ENCODE measurements around the gene ROPN1L.
"Not testable (repeated sequence)": the region's sequence is repeated elsewhere in the genome, so short reads cannot be mapped to it uniquely, and the experiment has no call there.

The ROPN1L gene

DNA sequence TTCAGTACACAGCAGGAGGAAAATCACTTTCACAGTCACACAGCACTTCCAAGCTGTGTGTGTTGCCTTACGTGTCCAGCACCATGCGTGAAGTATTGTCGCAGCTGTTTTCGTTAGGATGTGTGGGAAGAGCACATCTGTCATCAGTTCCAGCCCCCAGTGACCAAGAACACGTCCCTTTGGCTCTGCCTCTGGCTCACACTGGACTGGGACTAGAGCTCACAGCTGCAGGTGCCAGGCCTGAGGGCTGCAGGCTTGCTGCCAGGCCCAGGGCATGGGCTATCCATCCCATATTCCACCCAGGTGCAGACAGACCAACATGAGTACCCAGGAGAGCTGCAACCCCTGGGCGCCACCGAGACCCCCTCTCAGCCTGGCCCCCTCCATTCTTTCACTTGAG lies 61.6 kb downstream of the ROPN1L start:
- DNase-seq: no peak

- no peak for DNase-seq
Observed at GRCh38 chr5:10503997-10504793, 62.5 kb downstream of the ROPN1L start.

DNA sequence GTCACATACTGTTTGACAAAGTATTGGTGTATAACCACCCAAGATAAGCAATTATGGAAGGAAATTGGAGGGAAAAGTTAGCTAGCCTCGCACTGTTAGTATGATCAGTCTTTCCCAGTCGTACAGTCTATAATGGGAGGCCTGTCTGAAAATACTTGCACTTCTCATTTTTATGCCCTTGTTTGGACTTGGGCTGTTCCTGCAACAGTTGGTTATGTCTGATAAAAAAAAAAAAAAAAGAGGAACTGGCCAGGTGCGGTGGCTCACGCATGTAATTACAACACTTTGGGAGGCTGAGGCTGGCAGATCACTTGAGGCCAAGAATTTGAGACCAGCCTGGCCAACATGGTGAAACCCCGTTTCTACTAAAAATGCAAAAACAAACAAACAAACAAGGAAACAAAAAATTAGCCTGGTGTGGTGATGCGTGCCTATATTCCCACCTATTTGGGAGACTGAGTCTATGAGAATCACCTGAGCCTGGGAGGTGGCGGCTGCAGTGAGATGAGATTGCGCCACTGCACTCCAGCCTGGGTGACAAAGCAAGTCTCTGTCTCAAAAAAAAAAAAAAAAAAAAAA lies 63.9 kb downstream of the ROPN1L start:
- no peak for DNase-seq

GRCh38 chr5:10506535-10506934 lies 64.9 kb downstream of the ROPN1L start:
- no peak for DNase-seq

DNA sequence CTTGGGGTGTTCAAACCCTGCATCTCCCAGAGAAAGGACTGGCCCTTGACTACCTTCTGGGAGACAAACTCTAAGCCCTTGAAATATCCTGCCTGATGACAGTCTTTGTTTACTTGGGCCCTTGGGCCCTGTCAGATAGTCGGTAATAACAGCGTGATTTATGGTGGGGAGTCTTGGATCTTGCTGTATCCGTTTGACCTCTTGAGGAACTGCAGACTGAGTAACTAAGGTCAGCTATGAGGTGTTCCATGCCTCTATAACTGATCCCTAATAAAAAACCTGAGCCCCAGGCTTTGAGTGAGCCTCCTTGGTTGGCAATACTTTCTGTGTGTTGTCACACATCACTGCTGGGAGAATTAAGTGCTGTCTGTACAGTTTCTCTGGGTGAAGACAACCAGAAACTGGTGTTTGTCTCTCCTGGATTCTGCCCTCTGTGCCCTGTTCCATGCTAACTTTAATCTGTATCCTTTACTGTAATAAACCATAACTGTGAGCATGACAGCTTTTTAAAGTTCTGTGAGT lies 66.0 kb downstream of the ROPN1L start:
- no peak for DNase-seq

DNA sequence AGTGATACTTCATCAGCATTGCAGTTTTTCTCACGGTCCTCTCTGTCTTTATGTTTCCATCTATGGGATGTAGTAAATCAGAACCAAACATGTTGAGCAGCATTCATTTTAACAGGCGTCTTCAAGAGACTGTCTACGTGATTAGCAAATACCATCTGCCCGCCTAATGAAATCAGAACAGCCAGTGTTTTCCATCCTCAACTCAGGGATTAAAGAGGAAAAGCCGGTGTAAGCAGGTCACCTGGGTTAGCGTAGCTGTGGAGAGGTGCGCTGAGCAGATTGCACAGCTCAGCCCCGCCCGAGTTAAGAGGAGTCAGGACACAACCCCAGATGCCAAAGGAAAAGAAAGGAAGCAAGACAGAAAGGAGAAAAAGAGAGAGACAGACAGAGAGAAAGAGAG lies 67.9 kb downstream of the ROPN1L start:
- DNase-seq: no peak

GRCh38 chr5:10511741-10512640 lies 70.3 kb downstream of the ROPN1L start:
- no peak for DNase-seq

DNA sequence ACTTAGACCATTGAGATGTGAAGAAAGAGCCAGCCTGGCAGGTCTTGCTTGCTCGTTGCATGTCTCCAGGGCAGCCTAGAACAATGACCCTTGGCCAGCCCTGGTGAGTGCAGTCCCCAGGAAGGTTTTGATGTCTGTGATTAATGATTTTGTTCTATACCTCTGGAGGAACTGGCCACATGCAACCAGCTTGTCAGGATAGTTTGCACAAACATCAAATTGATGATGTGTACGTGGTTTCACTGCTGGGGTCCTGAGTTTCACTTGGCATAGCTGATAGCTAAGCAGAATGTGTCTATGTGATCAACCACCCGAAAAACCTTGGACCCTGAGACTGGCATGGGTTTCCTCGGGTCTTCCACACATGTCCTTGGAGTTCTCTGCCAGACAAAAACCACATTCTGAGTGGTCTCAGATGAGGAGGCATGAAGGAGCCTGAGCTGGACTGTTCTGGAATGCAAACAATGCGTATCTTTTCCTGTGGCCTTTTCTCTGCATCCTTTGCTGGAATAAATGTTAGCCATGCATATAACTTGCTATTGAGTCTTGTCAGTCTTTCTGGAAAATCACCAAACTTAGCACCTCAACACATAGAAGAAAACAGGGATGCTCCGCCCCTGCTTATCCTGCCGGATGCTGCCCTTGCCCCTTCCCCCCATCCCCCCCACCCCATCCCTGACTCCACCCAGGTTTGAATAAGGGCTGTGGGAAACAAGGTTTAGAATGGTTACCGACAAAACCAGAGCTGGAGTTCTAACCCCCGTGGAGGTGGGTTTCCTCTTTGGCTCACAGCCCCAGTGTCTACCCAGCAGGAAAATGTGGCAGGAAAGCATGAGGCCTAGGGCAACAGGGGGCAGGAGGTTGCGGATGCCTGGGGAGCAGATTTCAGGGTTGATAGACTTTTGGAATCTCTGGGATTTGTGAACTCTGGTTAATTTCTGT lies 72.1 kb downstream of the ROPN1L start:
- peak in 1 of 2 experiments; percentile 67 for DNase-seq

DNA sequence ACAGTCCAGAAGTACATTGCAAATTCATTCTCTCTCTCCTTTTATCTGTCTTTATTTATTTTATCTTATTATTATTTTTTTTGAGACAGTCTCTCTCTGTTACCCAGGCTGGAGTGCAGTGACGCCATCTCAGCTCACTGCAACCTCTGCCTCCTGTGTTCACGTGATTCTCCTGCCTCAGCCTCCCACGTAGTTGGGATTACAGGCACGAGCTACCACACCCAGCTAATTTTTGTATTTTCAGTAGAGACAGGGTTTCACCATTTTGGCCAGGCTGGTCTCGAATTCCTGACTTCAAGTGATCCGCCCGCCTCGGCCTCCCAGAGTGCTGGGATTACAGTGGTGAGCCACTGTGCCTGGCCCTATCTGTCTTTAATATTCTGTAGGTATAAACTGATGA lies 72.9 kb downstream of the ROPN1L start:
- not testable (repeated sequence) for DNase-seq
